ENCODE results near the gene CAMKK1.
A peak's percentile ranks its signal among the peaks of the same experiment; 100 is the strongest.
"Not testable (repeated sequence)": the region's sequence is repeated elsewhere in the genome, so short reads cannot be mapped to it uniquely, and the experiment has no call there.

CAMKK1 gene

GRCh38 chr17:3873862-3874261 lies 19.0 kb downstream of the CAMKK1 start:
- no peak for DNase-seq

DNA sequence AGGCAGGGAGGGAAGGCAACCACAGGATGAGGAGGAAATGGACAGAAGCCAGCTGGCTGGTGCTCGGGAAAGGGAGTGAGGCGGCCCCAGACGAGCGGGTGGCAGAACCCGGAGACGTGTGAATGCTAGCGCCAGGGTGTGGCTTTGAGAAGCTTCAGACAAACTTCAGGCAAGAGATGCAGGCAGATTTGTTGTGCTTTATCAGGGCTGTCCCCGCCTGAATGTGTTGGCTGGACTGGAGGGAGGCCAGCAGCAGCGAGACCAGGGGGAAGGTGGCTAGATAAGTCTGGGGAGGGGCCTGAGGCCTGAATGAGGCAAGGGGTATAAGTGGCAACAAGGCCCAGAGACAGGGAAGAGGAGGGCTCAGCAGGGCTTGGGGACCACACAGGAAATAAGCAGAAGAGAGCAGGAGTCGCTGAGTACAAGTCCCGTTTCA lies 22.0 kb downstream of the CAMKK1 start:
- no peak for DNase-seq

DNA sequence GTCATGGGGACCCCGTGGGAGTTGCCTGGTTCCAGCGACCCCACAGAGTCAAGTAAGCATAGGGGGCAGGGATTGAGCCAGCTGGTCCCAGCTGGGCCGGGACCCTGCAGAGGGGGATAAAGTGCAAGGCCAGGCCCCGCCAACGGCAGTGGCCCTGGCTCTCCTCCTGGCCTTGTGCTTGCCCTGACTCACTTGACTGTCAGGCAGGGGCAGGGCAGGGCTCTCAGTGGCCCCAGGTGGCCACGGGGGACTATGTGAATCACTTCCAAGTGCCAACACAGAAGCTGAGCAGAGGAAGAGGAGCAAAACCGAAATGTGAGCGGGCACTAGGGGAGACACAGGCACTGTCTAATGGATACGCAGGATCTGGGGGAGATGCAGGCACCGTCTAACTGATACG lies 25.2 kb downstream of the CAMKK1 start:
- no peak for DNase-seq

DNA sequence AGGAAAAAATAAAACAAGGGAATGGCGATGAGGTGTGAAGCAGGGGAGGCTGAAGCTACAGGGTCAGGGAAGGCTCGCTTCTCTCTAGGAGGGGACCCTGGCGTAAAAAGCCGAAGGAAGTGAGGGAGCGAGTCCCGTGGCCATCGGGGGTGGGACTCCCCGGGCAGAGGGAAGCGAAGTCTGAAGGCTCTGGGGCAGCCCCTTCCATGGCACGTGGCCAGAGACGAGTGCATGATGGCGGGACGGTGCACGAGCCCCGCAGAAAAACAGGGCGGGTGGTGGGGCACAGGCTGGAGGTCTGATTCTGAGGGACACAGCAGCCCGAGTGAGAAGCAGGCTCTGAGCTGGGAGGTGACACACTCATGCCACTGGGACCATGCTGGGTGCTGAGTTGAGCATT lies 25.7 kb downstream of the CAMKK1 start:
- DNase-seq = no peak

DNA sequence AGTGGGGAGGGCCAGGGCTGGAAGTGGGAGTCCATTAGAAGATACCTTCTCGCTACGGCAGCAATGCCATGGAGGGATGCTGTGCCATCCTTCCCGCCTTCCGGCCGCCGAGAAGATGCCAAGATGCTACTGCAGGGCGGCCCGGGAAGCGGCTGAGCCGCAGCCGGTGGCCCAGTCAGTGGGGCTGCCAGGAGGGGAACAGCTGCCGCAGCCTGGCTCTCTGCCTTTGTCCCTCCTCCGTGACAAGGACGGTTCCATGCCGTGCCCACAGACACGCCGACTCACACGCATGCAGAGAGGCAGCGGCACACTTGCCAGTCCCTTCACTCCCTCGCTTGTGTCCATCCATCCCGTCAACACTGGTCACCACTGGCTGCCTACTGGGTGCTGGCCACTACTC lies 26.6 kb downstream of the CAMKK1 start:
- DNase-seq = no peak

DNA sequence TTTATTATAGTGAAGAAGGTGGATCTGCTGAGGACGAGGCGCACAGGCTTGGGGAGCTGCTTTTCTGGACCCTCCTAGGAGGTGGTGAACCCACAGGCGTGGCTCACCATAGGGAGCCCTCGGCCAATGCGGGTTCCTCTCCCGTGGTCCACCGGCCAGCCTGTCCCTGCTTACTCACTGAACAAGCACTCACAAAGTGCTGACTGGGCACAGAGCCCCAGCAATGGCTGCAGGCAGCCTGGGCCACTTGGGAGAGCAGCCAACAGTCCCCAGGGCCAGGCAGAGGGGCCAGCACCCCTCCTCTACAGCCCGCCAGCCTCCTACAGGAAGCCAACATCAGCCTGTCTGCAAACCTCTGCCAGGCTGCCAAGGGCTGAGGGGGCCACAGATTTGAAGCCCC lies 27.7 kb downstream of the CAMKK1 start:
- no peak for DNase-seq

GRCh38 chr17:3864534-3864933 lies 28.3 kb downstream of the CAMKK1 start:
- DNase-seq = no peak

GRCh38 chr17:3861761-3862681 lies 30.8 kb downstream of the CAMKK1 start:
- no peak for DNase-seq

DNA sequence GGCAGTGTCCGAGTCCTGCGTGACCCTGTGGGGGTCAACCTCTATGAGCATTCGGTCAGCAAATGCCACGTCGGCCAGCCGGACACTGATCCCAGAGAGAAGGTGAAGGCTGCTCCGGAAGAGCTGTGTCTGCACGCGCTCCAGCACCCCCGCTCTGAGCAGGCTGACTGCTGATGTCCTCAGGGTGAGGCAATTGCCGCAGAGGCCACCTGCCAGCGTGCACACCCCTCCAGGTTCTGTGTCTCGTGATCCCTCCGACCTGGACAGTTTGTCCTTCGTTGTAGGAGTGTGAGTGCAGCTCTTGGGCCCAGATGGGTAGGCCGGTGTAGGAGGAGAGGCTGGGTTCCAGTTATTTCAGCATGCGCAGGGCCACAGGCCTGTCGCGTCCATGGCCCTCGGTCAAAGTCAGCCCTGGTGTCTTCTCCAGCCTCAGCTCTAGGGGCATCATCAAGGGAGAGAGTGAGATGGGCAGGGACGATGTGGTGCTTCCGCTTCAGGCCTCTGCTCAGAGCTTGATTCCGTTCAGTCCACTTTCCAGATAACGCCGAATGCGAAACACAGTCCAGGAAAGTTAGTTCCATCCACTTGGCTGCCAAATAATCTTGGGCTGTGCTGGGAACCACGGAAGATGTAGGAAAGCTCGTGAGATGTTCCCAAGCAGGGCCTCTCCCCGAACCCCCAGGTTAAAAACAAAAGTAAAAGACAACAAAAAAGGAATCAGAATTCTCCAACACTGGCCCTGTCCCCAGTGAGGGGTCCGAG lies 31.7 kb downstream of the CAMKK1 start:
- no peak for DNase-seq

DNA sequence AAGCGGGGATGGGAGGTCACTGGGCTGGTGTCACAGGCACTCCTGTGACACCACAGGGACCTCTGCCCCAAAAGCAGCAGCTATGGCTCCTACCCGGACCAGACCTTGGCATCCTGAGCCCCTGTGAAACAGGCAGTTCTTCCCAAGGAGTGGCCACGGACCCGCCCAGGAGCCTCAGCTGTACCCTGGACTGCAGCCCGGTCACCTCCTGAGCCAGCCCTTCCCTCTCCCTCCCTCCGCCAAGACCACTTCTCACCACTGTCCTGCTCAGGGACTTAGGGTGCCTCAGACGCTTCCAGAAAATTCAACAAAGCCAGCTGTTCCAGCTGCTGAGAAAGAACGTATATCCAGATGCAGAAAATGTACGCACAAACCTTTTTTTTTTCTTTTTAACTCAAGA lies 32.9 kb downstream of the CAMKK1 start:
- no peak for DNase-seq

DNA sequence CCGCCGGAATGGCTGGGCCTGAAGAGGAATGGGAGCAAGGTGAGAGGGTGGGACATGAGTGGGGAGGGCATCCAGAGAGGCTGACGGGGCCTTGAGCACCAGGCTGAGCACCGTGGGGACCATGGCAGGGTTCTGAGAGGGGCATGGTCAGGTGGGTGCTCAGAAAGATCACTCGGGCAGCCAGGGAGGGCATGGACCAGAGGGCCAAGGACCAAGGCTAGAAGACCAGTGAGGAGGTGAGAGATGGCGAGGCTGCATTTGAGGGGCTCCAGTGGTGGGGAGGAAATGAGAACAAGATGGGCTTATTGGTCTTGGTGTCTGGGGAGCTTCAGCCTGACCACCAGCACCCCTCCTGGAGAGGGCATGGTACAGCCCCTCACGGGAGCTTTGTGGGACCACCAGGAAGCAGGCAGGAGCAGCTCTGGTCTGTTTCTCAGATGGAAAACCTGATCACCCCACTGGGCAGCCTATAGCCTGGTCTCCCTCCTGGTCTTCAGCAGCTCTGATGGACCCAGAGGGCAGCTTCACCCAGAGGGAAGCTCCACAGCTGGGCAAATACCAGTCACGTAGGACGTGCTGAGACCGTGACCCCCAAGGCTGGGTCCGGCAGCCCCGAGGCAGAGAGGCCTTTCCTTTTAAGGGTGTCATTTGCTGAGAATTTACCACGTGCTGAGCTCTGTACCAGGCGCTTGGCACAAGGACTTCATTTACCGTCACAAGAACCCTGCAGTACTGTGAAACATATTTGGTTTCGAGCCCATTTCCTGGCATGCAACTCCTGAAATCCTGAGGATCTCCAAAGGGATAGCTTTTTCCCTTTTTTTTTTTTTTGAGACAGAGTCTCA lies 35.4 kb downstream of the CAMKK1 start:
- DNase-seq = no peak

- not testable (repeated sequence) for DNase-seq
Observed at GRCh38 chr17:3854204-3854603, 38.6 kb downstream of the CAMKK1 start.

- no peak for DNase-seq
Observed at GRCh38 chr17:3852561-3852960, 40.3 kb downstream of the CAMKK1 start.

DNA sequence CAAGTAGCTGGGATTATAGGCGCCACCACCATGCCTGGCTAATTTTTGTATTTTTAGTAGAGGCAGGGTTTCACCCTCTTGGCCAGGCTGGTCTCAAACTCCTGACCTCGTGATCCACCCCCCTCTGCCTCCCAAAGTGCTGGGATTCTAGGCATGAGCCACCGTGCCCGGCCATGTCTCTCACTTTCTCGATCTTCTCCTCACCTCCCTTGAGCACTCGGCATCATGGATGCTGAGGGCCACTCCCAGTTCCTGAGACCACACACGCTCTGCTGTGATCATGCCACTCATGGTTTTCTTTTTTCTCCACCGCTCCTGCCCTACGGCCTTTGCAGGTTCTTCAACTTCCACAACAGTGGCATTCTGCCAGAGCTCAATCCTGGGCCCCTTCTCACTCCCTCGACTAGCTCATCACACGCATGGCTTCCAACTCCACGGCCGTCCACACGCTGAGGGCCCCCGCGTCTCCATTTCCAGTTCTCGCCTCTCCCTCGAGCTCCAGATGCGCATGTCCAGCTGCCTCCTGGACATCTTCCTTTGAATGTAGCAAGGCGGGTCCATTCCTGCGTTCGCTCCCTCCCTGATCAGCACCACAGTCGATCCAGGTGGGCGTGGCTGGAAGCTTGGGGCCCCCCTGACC lies 41.3 kb downstream of the CAMKK1 start:
- DNase-seq = no peak

GRCh38 chr17:3848229-3848835 lies 44.5 kb downstream of the CAMKK1 start:
- no peak for DNase-seq

GRCh38 chr17:3847165-3847670 lies 45.6 kb downstream of the CAMKK1 start:
- DNase-seq = no peak

GRCh38 chr17:3846437-3847164 lies 46.3 kb downstream of the CAMKK1 start:
- no peak for DNase-seq

- DNase-seq = peak; percentile 89
Observed at GRCh38 chr17:3845621-3846436, 47.0 kb downstream of the CAMKK1 start, which contains the start of gene NCBP3. NCBP3 (minus strand) TSS chr17:3846246; CDS start chr17:3846223, 23 bp downstream.

DNA sequence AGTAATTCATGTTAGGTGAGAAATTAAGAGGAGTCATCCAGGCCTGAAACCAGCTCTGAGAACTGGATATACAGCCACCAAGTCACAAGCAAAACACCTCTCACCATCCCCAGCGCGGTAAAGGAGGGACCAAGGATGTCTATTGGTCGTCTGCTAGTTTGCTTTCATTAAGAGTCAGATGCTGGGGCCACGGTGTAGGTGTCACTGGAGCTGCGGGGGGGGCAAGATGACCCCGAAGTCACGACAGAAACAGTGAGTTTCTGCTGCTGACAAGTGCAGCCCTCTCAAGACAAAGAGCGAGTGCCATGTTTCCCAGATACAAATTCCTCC lies 47.6 kb downstream of the CAMKK1 start:
- DNase-seq = peak; percentile 21

- DNase-seq = not testable (repeated sequence)
Observed at GRCh38 chr17:3844556-3844955, 48.3 kb downstream of the CAMKK1 start.
